Renal cortex interstitium (tissue), 11 donors: ENCODE data around the gene CD274. TPM values are rescaled to one million over a fixed set of nuclear protein-coding genes. Genes with fewer than 3 reads are reported as not detected.
"Not testable (repeated sequence)": the region's sequence is repeated elsewhere in the genome, so short reads cannot be mapped to it uniquely, and the experiment has no call there.

ENCODE experiments used
- DNase-seq, 11 donors: peaks; one replicate each; pipeline ENCODE4 v3.0.0-alpha.2; 2013; ENCODE audit warnings: low read depth in 9 of 11, low spot score in 4 of 11; ENCODE audit errors: extremely low read depth in 1 of 11
- polyA plus RNA-seq, 3 donors: library from polyadenylated mRNA; unstranded; fragments of 120-200 nt; gene quantifications; one replicate each; pipeline ENCODE4 v1.2.1, GENCODE V29; 2013; ENCODE audit not compliant: insufficient read length in 3 of 3

Gene CD274
- polyA plus RNA-seq, 3 donors, result 0.50 to 1.2 (median 0.80) TPM

DNA sequence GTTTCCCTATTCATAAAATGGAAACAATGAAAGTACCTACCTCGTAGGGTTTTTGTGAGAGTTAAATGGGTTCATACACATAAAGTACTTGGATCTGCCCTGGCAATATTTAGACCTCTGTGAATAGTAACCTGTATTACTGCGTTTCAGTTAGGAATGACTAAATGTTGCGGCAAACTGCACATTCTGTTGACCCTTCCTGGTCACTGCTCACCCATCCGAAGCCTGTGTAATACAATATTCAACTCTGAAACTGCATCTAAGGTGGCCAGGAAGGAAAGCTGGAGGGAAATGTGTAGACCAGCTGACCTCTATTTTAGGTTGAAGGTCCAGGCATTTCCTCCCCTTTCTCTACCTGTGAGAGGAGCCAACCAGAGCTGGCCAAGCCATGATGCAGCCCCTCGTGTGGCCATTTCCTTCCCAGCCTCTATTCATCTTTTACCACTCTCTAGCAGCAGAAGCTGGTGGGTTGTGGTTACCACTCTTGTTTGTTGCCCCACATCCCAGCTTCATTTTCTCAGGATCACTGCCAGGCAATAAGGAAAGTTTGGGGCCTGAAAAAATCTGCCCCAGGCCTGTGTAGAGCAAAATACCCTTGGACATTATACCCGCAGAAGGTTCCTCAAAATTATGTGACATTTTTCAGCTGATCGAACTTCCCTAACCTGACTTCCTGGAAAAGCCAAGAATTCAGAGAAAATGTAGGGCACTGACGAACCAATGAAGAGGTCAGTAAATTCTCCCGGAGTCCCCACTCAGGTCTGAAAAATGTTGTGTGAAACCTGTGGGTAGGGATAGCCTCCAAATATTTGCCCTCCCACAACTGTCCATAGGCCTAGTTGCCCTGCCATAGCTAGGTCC lies 39.5 kb downstream of the CD274 start:
- DNase-seq, result peak in 2 of 11 donors; percentile 3 to 5

DNA sequence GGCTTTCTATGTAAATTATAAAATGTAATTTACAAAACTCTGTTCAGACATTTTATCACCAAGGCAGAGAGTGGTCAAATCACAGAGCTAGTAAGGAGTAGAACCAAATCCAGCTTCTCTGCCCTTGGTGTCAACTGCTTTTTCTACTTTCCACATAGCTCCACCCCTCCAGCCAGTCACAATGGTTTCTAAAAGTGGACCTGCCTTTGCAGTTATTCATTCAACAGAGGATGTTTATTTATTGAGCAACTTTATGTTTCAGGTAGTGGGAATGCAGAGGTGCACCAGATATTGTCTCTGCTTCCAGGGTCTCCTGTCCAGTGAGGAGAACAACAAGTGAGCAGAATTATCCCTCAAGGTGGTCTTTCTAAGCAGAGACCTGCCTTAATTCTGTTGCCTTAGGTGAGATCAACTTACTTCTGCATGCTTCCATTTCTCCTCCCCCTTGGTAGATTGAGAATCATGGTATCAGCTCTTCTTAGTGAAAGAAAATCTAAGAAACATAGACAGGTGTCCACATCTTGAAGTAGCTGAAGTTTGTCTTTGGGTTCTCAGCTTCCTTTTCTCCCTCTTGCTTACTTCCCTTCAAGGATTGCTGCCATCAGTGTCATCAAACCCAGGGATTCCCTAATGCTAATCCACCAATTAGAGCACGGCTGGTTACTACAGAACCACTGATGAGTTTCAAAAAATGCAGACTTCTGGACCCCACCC lies 42.8 kb downstream of the CD274 start:
- DNase-seq, result no peak

- no peak for DNase-seq
These were observed 43.6 kb downstream of the CD274 start for GRCh38 chr9:5493679-5494511.

DNA sequence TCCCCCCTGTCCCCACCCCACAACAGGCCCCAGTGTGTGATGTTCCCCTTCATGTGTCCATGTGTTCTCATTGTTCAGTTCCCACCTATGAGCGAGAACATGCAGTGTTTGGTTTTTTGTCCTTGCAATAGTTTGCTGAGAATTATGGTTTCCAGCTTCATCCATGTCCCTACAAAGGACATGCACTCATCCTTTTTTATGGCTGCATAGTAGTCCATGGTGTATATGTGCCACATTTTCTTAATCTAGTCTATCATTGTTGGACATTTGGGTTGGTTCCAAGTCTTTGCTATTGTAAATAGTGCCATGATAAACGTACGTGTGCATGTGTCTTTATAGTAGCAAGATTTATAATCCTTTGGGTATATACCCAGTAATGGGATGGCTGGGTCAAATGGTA lies 44.4 kb downstream of the CD274 start:
- DNase-seq, result not testable (repeated sequence)

DNA sequence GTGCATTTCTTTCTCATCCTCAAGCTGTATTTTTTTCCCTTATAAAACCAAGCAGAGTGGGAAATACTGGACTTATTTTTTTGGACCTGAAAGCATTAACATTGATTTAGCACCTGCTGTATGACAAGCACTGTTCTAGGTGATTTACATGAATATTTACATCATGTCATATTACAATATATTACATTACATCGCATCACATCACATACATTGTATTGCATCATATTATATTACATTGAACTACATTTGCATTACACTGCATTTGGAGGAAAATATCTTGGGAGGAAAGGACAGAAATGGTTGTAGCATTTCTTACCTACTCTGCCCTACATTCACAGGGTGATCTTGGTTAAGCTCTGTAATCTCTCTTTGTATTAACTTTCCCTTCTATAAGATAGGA lies 48.8 kb downstream of the CD274 start:
- DNase-seq, result no peak

DNA sequence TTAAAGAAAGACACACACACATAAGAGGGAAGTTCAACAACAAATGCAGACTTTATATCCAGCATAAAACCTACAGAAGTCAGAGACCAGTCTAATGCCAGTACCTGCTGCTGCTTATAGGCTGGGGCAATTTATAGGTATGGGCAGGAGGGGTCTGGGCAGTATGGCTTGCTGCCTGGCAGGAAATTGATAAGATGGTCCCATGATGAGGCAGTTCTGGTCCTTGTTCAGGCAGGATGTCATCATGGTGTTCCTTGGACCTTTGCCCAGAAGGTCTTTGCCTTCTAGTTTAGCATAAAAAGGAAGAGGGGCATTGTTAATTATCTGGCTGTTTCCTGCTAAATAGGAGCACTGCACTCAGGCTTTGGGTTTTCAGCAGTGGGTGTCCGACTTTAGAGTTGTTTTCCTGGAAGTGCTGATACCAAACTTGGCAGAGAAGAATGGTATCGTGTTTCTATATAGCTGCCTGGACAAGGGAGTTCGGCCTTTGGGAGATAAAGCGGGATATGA lies 49.6 kb downstream of the CD274 start:
- DNase-seq, result peak in 8 of 11 donors; percentile 2 to 23 (median 14)

- DNase-seq, result no peak
These were observed 50.3 kb downstream of the CD274 start for GRCh38 chr9:5500441-5501235.

- DNase-seq, result no peak
These were observed 52.2 kb downstream of the CD274 start for GRCh38 chr9:5502553-5502952.

DNA sequence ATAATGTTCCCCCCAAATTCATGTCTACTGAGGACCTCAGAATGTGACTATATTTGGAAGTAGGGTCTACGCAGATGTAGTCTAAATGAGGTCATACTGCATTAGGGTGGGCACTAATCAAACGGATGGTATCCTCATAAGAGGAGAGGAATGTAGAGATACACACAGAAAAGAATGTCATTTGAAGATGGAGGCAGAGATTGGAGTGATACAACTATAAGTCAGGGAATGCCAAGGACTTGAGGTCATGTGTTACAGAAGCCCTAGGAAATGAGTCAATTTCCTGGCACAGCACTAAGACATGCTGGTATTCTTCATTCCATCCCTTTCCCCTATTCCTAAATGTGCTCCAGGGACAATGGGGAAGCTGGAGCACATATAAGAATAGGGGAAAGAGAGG lies 59.2 kb downstream of the CD274 start:
- no peak for DNase-seq

DNA sequence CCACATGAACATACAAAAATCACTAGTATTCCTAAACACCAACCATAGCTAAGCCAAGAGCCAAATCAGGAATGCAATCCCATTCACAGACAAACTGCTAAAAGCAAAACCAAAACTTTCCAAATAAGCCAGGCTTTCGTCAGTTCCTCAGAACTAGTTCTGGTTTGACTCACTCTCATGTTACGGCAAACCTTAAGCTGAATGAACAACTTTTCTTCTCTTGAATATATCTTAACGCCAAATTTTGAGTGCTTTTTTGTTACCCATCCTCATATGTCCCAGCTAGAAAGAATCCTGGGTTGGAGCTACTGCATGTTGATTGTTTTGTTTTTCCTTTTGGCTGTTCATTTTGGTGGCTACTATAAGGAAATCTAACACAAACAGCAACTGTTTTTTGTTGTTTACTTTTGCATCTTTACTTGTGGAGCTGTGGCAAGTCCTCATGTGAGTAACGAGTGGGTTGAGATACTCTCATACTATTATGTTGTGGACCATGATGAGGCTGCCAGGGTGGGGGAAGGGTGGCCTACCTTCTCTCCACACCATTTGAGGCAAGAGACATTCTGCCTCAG lies 60.1 kb downstream of the CD274 start, which contains the start of gene PDCD1LG2:
Gene PDCD1LG2, plus strand, starts transcription at position 172 of the 572 bp plus-strand sequence. CDS start 12,016 bp downstream, outside the sequence.
- no peak for DNase-seq

- DNase-seq, result no peak
These were observed 60.6 kb downstream of the CD274 start for GRCh38 chr9:5510989-5511388.

- no peak for DNase-seq
These were observed 61.1 kb downstream of the CD274 start for GRCh38 chr9:5511476-5511875.

DNA sequence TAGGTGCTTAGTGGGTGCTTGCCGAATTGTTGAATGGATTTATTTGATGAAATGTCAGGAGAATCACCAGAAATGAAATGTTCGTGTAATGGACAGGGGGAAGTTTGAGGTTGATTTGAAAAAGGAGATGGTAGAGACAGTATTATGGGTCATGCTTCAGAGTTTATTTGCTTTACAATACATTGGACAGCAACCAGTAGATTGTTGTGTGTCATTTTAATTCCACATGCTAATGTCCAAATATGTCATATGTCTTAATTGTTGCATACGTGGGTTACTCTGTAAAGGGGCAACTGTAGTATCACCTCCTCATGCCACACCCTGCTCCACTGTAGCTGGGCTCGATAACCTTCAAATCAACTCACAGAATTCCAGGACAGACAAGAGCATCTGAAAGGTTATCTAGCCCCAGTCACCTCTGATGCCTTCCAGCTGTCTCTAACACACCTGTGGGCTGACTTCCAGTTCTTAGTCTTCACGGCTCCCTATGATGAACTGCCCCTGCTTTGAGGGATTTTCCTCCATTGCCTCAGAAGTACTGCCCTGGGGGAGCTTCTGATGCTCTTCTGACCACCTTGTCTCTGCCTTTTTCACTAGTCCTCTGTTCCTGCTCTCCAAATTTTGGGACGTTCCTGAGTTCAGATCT lies 61.7 kb downstream of the CD274 start:
- DNase-seq, result no peak

DNA sequence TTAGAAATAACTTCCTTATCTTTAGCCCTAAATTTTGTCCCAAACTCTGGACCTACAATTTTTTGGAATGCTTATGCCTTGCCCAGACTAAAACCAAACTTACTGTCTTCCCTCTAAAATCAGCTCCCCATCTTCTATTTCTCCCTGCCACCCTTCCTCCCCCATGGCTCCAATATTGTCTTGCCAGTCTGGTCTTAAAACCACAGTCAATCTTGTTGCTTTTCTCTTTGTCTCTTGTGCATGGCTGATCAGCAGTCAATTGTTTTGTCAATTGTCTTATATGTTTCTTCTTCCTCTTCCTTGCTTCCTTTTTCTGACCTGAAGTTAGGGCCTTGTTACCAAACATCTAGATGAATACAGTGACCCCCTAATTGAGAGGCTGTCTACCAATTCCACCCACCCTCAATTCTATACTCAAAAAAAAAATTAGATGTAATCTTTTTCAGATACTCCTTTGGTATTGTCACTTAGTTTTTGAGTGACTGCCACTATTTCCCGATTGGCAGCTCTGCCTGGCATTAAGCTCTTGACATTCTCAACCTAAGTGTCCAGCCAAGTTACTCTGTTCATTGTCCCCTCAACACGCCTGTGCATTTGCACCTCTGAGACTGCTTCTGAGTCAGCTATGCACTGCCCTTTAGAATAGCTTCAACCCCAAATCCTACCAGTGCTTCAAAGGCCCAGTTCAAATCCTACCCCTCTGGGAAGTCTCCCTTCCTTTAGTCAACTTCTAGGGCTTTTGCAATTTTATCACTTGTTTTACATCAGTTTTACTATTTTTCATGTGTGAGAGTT lies 62.5 kb downstream of the CD274 start:
- no peak for DNase-seq

- no peak for DNase-seq
These were observed 63.7 kb downstream of the CD274 start for GRCh38 chr9:5513966-5514616.

GRCh38 chr9:5514617-5515260 lies 64.4 kb downstream of the CD274 start:
- DNase-seq, result no peak
